H9 (cell line): ENCODE data around the gene MAST4. TPM values are rescaled to one million over a fixed set of nuclear protein-coding genes. Genes with fewer than 3 reads are reported as not detected.

ENCODE experiments used
- DNase-seq: peaks from one replicate; pipeline ENCODE4 v3.0.0-alpha.2; 2017
- H2AFZ ChIP-seq: one replicate; pipeline ENCODE4 v1.6.1; 2013; ENCODE audit warnings: mild to moderate bottlenecking, low read length, control low read depth, moderate library complexity
- H2AK5ac ChIP-seq: 2 replicates; pipeline ENCODE4 v1.6.1; 2013; ENCODE audit warnings: low read length, control low read depth, mixed read lengths; ENCODE audit not compliant: insufficient read length
- H2BK120ac ChIP-seq: one replicate; pipeline ENCODE4 v1.6.1; 2013; ENCODE audit warnings: low read depth, mild to moderate bottlenecking, low read length, control low read depth, inconsistent platforms; ENCODE audit not compliant: poor library complexity, severe bottlenecking
- H2BK12ac ChIP-seq: 2 replicates; pipeline ENCODE4 v1.6.1; 2013; ENCODE audit warnings: low read length, control low read depth, mixed read lengths, low read depth; ENCODE audit not compliant: insufficient read length
- H2BK15ac ChIP-seq: 2 replicates; pipeline ENCODE4 v1.6.1; 2013; ENCODE audit warnings: low read depth, low read length, control low read depth
- H2BK20ac ChIP-seq: one replicate; pipeline ENCODE4 v1.6.1; 2013; ENCODE audit warnings: low read depth, mild to moderate bottlenecking, low read length, control low read depth, inconsistent platforms; ENCODE audit not compliant: poor library complexity, severe bottlenecking
- H2BK5ac ChIP-seq: 2 replicates; pipeline ENCODE4 v1.6.1; 2013; ENCODE audit warnings: low read length, control low read depth, mixed read lengths; ENCODE audit not compliant: insufficient read length
- H3K14ac ChIP-seq: 2 replicates; pipeline ENCODE4 v1.6.1; 2013; ENCODE audit warnings: low read length, control low read depth; ENCODE audit not compliant: insufficient read depth
- H3K18ac ChIP-seq: 2 replicates; pipeline ENCODE4 v1.6.1; 2013; ENCODE audit warnings: low read depth, mild to moderate bottlenecking, mixed read lengths, low read length, control low read depth; ENCODE audit not compliant: insufficient read length
- H3K23ac ChIP-seq: 2 replicates; pipeline ENCODE4 v1.6.1; 2013; ENCODE audit warnings: low read length, control low read depth, mixed read lengths, low read depth; ENCODE audit not compliant: insufficient read length
- H3K23me2 ChIP-seq: 2 replicates; pipeline ENCODE4 v1.6.1; 2013; ENCODE audit warnings: low read depth, mild to moderate bottlenecking, mixed read lengths, low read length, control low read depth; ENCODE audit not compliant: insufficient read length, poor library complexity, severe bottlenecking
- H3K27ac ChIP-seq: 2 replicates; pipeline ENCODE4 v1.5.1; 2013; ENCODE audit warnings: low read length, control low read depth, mixed read lengths, low read depth; ENCODE audit not compliant: insufficient read length
- H3K27me3 ChIP-seq: 2 replicates; pipeline ENCODE4 v1.6.1; 2013; ENCODE audit warnings: low read length, control low read depth, inconsistent platforms; ENCODE audit not compliant: insufficient read depth
- H3K4ac ChIP-seq: 2 replicates; pipeline ENCODE4 v1.6.1; 2013; ENCODE audit warnings: low read depth, mild to moderate bottlenecking, control low read depth, inconsistent platforms, low read length, moderate library complexity
- H3K4me1 ChIP-seq: 2 replicates; pipeline ENCODE4 v1.6.1; 2013; ENCODE audit warnings: low read length, control low read depth, inconsistent platforms; ENCODE audit not compliant: insufficient read depth
- H3K4me2 ChIP-seq: 2 replicates; pipeline ENCODE4 v1.6.1; 2013; ENCODE audit warnings: low read length, control low read depth, mixed read lengths; ENCODE audit not compliant: insufficient read length, insufficient read depth
- H3K56ac ChIP-seq: 2 replicates; pipeline ENCODE4 v1.6.1; 2013; ENCODE audit warnings: low read depth, mild to moderate bottlenecking, mixed read lengths, low read length, control low read depth; ENCODE audit not compliant: insufficient read length
- H3K79me1 ChIP-seq: 2 replicates; pipeline ENCODE4 v1.6.1; 2013; ENCODE audit warnings: low read depth, mild to moderate bottlenecking, moderate library complexity, low read length, control low read depth, inconsistent platforms; ENCODE audit not compliant: insufficient read depth, poor library complexity, severe bottlenecking
- H3K79me2 ChIP-seq: 2 replicates; pipeline ENCODE4 v1.6.1; 2013; ENCODE audit warnings: low read length, control low read depth, inconsistent platforms; ENCODE audit not compliant: insufficient read depth
- H3K9ac ChIP-seq: 2 replicates; pipeline ENCODE4 v1.6.1; 2013; ENCODE audit warnings: low read length, control low read depth, mixed read lengths; ENCODE audit not compliant: insufficient read length; ENCODE audit errors: extremely low read depth
- H3K9me3 ChIP-seq: one replicate; pipeline ENCODE4 v1.6.1; 2013; ENCODE audit warnings: low read depth, low read length, inconsistent platforms; ENCODE audit not compliant: control insufficient read depth
- H3T11ph ChIP-seq: one replicate; pipeline ENCODE4 v1.6.1; 2013; ENCODE audit warnings: mild to moderate bottlenecking, low read length, control low read depth, inconsistent platforms
- H4K20me1 ChIP-seq: one replicate; pipeline ENCODE4 v1.6.1; 2013; ENCODE audit not compliant: control insufficient read depth, insufficient read length, insufficient read depth
- H4K5ac ChIP-seq: 2 replicates; pipeline ENCODE4 v1.6.1; 2013; ENCODE audit warnings: low read depth, mild to moderate bottlenecking, mixed read lengths, low read length, control low read depth; ENCODE audit not compliant: insufficient read length
- H4K8ac ChIP-seq: replicated peaks from 2 replicates; pipeline ENCODE4 v1.6.1; 2013; ENCODE audit warnings: low read length, control low read depth, mixed read lengths, low read depth; ENCODE audit not compliant: insufficient read length
- H4K91ac ChIP-seq: 2 replicates; pipeline ENCODE4 v1.6.1; 2013; ENCODE audit warnings: low read depth, mild to moderate bottlenecking, moderate library complexity, mixed read lengths, low read length, control low read depth; ENCODE audit not compliant: insufficient read length
- H3K27ac Mint-ChIP-seq, 3 experiments: 2 replicates in 2 of 3; 3 replicates in 1 of 3; pipeline ENCODE4 v1.8.0; 2020 to 2021; ENCODE audit warnings: mixed read lengths in 3 of 3, mild to moderate bottlenecking in 1 of 3, moderate library complexity in 1 of 3
- H3K27me3 Mint-ChIP-seq: 2 replicates; pipeline ENCODE4 v1.8.0; 2021; ENCODE audit warnings: low read depth, mild to moderate bottlenecking, moderate library complexity, mixed read lengths
- H3K36me3 Mint-ChIP-seq, 3 experiments: 2 replicates in 2 of 3; 3 replicates in 1 of 3; pipeline ENCODE4 v1.8.0; 2020 to 2021; ENCODE audit warnings: low read depth in 3 of 3, mixed read lengths in 3 of 3; ENCODE audit not compliant: insufficient read depth in 1 of 3
- H3K4me1 Mint-ChIP-seq, 2 experiments: 2 replicates each; pipeline ENCODE4 v1.8.0; 2020; ENCODE audit warnings: mixed read lengths in 2 of 2
- H3K4me3 Mint-ChIP-seq, 2 experiments: 2 replicates in 1 of 2; 3 replicates in 1 of 2; pipeline ENCODE4 v1.8.0; 2020 to 2021; ENCODE audit warnings: mild to moderate bottlenecking in 2 of 2, mixed read lengths in 2 of 2, moderate library complexity in 1 of 2
- H3K9me3 Mint-ChIP-seq, 2 experiments: 2 replicates in 1 of 2; 3 replicates in 1 of 2; pipeline ENCODE4 v1.8.0; 2020; ENCODE audit warnings: mild to moderate bottlenecking in 2 of 2, mixed read lengths in 2 of 2, moderate library complexity in 1 of 2
- CTCF ChIP-seq: fragments of 200-600 bp; sonication (generic); conservative IDR thresholded peaks from 3 replicates; pipeline ENCODE4 v1.8.0; 2021; ENCODE audit warnings: antibody characterized with exemption, mild to moderate bottlenecking
- WGBS: extraction: QIAGEN DNeasy Blood & Tissue Kit; methylation state at CpG from one replicate; pipeline ENCODE4 v1.1.7; 2013; ENCODE audit warnings: missing lambda C conversion rate, low lambda C conversion rate, mixed read lengths; ENCODE audit not compliant: insufficient read length; ENCODE audit errors: extremely low coverage; 5-methylcytosine and 5-hydroxymethylcytosine counted together
- total RNA-seq: library from RNA; stranded (reverse); gene quantifications from 2 replicates; pipeline ENCODE4 v1.2.1, GENCODE V29; 2021

The MAST4 gene
- total RNA-seq, 1 experiment from 2014 or later, result 3.7 TPM

DNA sequence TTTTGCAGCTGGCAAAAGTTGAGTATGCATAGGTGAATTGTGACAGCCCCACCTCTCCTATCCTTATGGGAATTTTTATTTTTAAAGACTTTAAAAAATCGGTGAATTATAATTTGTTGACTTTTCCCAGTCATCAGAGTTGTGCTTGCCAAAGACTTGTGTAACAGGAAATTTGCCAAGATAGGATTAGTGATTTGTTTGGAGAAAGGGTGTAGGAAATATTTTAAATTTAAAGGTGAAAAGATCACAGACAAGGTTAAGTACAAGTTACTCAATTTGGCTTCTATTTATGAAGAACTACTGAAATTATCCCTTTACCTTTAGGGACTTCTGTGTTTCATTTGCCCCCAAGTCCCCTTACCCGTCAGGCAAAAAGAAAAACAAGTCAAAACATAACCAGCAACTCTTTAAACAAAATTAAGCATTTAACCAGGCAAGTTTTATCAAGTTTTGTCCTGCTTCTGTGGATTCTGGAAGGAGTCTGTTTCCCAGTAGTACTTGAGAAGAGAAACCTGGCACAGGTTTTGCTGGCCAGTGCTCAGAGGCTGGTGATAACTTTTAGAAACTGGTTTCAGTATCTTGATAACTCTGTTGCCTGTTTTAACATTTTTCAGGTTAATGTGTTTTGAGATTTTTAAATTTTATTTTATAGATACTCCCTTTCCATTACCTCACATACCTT lies 285.4 kb downstream of the MAST4 start:
- Histone ChIP-seq H3K18ac (no peak overlapping the region), H3K27ac (no peak overlapping the region), H3K9me3 (no peaks in the 10 kb centered on the region), H3K23me2 (no peaks in the 10 kb centered on the region), H2BK5ac (no peak overlapping the region), H4K20me1 (no peaks in the 10 kb centered on the region), H3K27me3 (no peaks in the 10 kb centered on the region), H3K14ac (no peak overlapping the region), H4K5ac (no peak overlapping the region), H2BK20ac (no peak overlapping the region), H2BK120ac (no peak overlapping the region), H3K79me2 (no peaks in the 10 kb centered on the region), H3K56ac (no peak overlapping the region), H2AK5ac (no peak overlapping the region), H3K4me2 (no peak overlapping the region), H3T11ph (no peak overlapping the region), H3K9ac (no peak overlapping the region), H3K23ac (no peak overlapping the region), H3K79me1 (no peaks in the 10 kb centered on the region), H3K4ac (no peak overlapping the region), H4K8ac (no peak overlapping the region), H2BK15ac (no peak overlapping the region), H4K91ac (no peak overlapping the region), H2AFZ (no peak overlapping the region), H2BK12ac (no peak overlapping the region), H3K4me1 (no peaks in the 10 kb centered on the region)
- Mint-ChIP-seq H3K27me3 (no peaks in the 10 kb centered on the region), H3K36me3 (no peaks in the 10 kb centered on the region), H3K4me1 (no peaks in the 10 kb centered on the region), H3K4me3 (no peak overlapping the region), H3K27ac (no peak overlapping the region), H3K9me3 (no peaks in the 10 kb centered on the region)
- no peak for DNase-seq
- no CpG with 5 or more reads among the region's 2 CpGs for WGBS
- TF ChIP-seq CTCF, result no peak
